NCI-H345 treated with DMSO at 0.1 percent for 48 hours (cell line): ENCODE data around the gene SH3PXD2B.
"Not testable (repeated sequence)": the region's sequence is repeated elsewhere in the genome, so short reads cannot be mapped to it uniquely, and the experiment has no call there.

Experiments
- DNase-seq: peaks from one replicate; lab custom pipeline; 2025; ENCODE audit not compliant: unreplicated experiment; lab: John Stamatoyannopoulos, UW

SH3PXD2B gene

DNA sequence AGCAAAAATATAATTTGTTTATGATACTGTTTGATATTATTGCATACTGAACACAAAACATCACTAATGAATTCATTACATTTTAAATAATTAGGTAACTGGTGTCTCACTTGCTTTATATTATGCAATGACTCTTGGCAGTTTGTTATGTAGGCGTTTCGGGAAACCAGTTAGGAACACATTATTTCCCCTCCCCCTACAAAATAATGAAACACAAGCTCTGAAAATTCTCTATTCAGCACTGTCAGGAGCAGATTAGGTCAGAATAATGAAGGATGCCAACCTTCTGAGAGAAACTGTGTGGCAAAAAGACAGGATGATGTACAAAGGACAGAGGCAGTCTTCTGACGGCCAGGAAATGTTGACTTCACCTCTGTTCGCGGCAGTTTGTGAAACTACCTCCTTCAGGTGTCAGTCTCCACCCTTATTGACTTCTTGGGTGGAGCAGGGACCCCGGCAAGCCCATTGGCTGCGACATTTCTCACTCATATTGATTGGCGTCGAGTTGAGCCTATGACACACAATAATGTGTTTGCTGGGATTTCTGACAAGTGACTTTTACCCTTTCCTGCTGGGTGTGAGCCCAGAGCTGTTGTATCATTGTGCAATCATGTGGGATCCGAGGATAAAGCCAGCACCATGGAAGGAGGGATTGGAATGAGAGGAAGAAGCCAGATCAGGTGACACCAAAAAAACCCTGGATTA is 33.9 kb downstream of the SH3PXD2B start:
- no peak for DNase-seq

DNA sequence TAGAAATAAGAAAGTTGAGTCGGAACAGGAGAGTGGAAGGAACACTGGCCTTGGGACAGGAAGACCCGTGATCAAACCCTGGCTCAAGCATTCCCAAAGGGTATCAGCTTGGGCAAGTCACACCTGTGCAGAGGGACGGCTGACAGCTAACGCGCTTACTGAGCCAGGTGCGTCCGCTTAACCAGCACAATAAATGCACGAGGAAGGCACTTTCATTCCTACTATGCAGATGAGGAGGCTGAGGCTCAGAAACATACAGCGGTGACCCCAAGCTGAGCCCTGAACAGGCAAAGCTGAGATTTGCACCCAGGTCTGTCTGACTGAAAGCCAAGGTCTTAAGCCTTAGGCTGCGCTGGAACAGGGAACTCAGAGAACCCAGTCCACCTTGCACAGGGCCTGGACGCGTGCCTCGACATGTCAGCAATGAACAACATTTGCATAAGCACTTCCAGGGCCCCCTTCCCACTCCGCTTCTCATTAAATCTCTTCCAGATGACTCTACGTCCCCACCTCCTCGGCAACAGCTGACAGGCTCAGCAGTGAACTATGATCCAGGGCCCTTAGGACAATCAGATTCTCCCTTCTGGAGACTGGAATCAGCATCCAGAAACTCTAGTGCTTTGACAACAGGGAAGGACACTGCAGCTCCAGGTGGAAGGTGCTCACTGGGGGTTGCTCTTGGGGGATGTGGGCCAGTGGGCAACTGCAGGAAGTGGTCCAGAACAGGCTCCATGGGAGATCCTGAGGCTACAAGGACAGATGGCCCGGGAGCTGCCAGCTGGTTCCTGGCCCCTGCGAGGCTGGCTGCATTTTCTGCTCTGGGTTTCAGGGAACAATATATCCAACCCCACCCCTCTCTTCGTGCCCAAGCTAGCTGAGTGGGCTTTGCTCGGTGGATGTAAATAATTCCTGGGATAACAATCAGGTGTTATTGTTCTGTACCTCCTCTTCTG is 35.2 kb downstream of the SH3PXD2B start:
- peak; percentile 70 for DNase-seq

DNA sequence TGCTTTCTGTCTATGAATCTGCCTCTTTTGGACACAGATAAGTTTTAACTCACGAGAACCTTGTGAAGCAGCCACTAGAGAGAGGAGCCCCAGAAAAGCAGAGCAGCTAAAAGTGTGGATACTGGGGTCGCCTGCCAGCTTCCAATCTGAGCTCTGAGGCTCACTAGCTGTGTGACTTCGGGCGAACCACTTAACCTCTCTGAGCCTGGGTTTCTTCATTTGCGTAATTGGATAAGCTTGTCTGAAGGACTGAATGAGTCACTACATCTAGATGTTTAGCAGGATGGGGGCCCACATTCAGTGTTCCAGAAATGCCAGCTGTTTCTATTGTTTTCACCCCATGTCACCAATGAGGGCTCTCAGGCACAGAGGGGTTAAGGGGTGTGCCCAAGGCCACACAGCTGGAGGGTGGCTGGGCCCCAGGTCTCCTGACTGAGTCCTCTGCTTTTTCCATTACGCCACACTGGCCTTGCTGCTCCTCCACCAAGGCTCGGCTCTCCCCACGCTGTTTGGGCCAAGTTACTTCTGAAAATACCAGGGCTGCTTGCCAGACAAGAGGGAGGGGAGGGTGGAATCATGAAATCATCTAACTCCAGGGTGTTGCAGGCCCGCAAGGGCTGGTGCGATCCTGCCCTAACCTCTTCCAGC is 36.2 kb downstream of the SH3PXD2B start:
- DNase-seq, result no peak

DNA sequence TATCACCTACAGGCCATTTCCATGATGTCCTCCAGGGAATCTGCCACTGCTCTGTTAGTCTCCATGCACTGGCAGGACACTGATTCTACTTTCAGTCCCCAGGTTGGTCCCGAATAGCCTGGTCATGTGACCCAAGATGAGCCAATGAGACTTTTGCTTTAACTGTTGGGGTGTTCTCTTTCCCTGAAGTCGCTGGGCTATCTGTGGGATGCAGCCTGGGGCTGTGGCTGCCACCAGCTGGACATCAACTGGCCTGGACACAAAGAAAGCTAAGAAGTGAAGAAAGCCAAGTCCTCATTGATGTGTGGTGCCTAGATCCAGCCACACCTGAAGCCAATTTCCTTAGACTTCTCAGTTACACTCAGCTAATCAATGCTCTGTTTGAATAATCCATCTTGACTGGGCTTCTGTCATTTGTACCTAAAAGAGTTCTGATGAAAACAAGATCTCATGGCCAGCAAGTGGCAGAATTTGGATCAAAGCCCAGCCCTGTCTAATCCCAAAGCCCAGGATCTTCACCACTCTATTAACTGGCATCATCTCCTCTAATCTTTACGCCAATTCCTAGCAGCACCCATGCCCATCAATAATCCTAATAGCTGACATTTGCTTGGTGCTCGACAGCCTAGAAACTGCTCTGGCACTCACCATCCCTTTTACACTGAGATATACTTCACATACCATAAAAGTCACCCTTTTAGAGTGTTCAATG is 37.0 kb downstream of the SH3PXD2B start:
- DNase-seq, result no peak

DNA sequence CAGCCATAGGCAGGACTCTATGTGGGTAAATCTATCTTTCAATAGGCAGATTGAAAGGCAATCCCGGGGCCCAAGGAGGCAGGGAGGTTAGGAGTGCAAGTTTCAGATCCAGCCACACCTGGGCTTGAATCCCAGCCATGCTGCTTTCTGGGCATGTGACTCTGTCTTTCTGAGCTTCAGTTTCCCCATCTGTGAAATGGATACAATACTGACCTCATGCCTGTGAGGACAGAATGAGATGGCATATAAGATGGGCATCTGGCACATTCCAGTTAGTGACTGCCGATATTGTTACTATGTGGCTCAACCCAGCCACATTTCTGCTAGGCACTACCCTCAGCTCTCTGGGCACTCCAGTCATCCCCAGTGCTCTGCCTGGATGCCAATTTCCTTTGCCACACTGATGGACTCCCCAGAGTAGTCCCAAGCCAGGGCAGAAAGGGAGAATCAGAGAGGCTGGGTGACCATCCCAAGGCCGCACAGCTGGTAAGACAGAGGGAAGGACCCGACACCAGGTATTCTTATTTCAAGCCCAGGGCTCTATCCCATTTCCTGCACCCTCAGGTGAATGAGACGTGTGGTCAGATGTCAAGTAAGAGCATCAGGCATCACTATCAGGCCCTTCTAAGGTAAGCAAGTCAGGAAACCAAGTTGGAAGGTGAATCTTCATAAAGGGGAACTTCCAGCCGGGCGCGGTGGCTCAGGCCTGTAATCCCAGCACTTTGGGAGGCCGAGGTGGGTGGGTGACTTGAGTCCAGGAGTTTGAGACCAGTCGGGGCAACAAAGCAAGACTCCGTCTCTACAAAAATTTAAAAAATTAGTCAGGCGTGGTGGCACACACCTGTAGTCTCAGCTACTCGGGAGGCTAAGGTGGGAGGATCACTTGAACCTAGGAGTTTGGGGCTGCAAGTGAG is 38.7 kb downstream of the SH3PXD2B start:
- DNase-seq, result no peak

DNA sequence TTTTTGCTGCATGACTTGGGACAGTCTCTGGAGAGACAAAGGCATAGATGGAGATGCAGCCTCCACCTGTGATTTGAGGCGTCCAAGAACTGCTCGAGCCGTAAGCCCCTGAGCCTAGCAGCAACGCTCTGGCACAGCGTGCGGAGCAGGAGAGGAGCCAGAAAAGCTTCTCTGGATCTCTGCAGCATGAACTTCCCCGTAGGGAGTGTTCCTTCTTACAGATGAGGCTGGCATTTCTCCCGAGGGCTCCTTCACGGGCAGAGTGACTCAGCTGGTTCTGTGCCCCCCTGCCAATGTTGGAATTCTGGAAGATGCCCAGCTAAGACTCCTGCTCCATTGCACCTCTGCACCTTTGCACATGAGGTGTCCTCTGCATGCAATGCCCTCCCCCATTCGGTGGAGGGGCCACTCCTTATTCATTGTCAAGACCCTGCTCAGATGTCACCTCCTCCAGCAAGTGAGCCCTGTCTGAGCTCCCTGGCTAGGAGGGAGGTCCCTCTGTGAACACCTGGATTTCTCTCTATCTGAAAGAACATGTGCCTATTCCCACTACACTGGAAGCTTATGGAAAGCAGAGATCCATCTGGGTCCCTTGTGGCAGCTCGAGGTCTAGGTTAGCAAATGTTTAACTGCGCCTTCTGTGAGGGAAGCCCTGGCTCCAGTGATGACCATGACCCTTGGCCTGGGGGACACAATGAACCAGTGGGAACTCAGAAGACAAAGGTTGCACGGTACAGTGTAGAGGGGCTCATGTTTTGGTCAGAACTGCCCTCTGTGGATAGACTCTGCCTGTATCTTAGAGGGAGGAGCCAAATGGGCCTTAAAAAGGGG is 39.6 kb downstream of the SH3PXD2B start:
- DNase-seq, result no peak

DNA sequence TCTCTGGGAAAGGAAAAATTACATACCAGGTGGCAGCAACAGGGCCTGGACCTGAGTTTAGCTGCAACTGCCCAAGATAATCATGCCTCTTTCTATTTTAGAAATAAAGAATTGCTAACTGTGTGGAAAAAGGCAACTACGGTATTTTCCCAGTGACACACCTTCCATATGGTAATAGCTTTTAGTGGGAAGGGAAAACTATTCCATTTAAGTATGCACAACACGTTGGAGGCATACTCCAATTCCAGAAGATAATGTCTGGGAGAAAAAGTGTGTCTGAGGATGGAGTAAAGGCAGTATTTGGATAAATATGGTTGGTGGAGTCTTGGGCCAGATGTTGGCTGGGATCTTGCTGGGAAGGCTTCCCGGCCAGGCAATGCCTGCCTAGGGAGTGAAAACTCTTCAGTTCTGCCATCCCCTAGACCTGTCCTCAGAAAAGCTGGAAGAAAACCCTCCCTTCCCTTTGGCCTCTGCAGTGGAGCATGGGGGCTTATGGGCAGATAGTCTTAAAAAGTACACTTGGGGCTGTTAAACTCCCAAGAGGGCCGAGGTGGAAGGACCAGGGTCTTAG is 40.6 kb downstream of the SH3PXD2B start:
- DNase-seq, result no peak

DNA sequence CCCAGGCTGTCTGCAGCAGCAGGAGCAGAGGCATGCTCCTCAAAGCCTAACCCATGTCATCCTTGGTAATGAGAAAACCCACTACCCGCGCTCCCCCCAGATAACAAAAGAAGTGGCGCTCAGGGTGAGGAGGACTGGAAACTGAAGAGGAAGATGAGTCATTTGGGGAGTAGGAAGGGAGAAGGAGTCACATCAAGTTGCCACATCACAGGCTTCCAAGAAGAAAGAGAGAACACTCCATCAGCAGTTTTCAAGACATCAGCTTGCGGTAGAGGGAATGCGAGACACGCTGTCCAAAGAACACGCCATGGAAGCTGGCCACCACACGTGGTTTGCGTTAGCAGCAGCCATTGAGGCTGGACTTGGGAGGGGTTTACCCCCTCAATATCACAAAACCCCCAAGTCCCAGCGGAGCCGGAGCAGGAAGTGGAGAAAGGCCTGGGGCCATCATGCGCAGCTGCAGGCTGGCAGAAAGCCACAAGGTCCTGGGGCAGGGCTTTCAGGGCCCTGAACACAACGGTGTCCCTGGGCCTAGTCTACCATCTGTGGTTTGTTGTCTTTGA is 41.5 kb downstream of the SH3PXD2B start:
- no peak for DNase-seq

DNA sequence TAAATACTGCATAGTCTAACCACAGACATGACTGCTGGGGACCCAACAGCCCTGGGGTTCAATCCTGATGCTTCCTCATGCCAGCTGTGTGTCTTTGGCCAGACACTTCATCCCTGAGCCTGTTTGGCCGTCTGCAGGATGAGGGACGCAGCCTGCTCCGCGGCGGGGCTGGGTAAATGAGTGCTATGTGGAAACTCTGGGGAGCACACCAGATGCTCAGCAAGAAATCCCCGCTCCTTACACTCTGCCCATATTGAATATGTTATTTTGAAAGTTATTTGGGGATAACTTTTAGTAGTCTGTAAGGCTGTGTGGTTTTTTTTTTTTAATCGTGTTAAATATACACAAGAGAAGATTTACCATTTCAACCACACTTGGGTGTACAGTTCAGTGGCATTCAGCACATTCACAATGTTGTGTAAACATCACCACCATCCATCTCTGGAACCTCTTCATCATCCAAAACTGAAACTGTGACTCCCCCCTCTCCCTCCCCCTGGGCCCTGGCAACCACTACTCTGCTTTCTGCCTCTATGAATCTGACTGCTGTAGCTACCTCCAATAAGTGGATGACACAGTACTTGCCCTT is 42.7 kb downstream of the SH3PXD2B start:
- DNase-seq, result no peak

DNA sequence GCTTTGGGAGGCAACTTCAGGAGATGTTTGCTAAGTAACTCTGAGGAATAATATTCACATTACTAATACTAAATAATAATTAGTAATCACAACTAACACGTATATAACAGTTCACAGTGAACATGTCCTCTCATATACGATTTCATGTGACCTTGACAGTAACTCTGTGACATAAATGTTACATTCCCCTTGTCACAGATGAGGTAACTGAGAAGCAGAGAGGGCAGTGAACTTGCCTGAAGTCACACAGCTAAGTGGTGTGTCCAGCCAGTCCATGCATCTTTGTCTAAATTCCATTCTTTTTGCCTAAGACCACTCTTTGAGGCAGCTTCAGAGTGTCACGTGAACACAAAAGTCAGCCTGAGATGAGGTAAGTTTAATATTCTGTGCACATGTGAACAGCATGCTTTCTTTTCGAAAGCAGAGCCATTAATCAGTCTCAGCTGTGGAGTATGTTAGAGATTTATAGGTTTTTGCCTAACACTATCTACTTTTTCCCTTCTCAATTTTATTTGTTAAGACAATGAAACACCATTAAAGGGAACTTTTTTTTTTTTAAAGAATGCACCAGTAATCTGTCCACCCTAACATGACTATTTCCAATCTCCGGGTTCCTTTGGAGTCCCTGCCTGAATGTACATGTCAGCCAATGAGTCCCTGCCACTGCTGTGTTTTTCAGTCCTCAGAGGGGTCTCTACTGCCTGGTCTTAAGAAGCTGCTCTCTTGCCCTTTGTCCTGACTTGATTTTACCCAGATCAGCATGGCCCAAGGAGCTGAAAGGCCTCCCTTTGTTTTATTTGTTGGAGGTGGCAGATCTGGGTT is 43.5 kb downstream of the SH3PXD2B start:
- DNase-seq, result no peak

DNA sequence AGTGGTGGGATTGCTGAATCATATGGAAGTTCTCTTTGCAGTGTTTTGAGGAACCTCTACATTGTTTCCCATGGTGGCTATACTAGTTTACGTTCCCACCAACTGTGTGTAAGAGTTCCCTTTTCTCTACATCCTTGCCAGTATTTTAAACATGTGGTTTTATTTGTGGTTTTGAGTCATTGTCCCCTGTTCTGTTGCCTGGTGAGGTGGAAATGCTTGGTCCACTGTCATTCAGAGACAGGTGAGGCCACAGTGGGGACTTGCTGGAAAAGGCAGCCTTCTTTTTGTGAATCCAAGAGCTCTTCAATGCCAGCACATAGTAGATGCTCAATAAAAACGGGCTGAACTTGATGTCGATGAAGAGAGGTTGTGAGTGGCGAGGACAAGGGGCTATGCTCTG is 44.2 kb downstream of the SH3PXD2B start:
- DNase-seq, result no peak

DNA sequence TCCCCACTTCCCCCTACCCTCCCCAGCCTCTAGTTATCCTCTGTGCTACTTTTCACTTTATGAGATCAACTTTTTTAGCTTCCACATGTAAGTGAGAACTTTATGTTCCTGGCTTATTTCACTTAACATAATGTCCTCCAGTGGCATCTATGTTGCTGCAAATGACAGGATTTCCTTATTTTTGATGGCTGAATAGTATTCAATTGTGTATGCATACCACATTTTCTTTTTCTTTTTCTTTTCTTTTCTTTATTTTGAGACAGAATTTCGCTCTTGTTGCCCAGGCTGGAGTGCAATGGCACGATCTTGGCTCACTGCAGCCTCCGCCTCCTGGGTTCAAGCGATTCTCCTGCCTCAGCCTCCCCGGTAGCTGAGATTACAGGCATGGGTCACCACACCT is 44.8 kb downstream of the SH3PXD2B start:
- not testable (repeated sequence) for DNase-seq

DNA sequence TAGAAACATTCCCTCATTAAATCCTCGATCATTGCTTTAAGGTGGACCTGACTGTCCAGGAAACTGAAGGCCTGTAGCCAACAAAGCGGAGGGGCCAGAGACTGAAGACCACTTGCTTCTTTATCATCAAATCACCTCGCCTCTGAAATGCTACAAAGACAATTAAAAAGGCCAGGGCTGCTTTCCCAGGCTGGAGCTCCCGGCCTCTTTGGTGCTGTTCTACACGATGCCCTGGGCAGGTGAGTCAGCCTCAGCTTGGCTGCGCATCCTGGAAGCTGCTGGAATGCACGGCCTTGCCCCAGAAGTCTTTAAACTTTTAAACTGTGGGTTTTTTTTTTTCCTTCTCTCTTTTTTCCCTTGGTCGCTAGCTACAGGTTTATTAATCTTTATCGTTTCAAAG is 46.5 kb downstream of the SH3PXD2B start:
- no peak for DNase-seq

DNA sequence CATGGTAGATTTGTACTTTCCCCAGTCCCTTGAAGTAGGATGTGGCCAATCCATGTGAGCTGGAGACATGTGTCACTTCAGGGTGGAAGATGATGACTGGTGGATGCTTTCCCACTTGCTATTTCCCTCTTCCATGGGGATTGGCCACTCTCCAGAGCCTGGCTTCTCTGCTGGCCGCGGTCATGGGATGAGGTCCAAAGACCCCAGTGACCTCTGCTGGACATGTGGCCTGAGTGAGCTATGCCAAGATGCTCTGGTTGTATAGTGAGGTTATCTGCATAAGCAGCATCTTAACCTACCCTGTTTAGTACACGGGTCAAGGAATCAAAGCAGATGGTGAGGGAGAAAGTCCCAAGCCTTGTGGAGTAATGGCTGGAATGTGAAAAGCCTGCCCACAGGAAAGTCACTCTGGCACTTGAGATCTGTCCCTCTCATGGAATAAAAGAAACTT is 47.1 kb downstream of the SH3PXD2B start:
- DNase-seq, result no peak

DNA sequence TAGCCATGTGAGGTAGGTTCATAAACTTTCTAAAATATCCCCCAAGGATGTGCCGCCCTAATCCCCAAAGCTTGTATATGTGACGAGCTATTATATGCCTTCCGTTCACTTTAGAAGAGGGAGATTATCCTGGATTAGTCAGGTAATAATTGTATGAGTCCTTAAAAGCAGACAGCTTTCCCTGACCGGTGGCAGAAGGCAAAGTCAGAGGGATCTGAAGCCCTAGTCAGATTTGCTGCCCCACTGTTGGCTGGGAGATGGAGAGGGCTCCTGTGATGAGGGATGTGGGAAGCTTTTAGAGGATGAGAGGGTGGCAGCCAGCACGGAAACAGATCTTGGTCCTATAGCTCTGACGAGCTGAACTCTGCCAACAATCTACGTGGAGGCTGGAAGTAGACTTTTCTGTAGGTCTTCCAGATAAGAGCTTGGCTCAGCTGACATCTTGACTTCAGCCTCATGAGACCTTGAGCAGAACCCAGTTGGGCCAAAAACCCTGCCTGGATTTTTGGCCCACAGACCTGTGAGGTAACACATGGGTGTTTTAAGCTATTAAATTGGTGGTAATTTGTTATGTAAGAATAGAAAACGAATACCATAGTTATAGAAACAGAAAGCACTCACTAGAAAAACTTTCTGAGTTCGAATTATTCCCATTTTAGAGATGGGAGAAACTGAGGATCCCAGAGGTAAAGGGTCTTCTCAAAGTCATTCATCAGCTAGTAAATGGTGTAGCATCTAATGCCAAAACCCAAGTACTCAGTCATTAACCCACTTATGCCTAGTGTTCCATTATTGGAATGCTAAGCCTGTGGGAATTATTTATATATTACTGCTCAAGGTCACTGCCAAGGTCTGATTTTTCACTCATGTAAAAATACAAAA is 48.9 kb downstream of the SH3PXD2B start:
- no peak for DNase-seq

DNA sequence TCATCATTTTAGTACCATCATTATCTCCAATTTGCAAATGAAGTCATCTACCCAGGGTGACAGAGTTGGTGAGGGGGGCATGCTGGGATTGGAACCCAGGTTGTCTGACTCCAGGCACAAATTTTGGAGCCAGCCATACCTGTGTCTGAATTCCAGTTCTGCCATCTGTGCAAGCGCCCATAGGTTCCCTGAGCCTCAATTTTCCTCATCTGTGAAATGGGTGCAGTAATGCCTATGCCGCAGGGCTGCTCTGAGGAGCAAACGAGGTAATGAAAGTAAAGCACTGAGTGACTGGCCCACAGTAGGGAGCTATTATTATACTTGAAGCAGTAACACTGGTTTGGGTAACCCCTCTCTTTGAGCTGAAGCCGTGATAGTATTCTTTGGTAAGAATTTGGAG is 49.6 kb downstream of the SH3PXD2B start:
- no peak for DNase-seq
